Gastrocnemius medialis (tissue), 4 donors: ENCODE data around the gene RCAN3. TPM values are rescaled to one million over a fixed set of nuclear protein-coding genes. Genes with fewer than 3 reads are reported as not detected.

Experiments used
- ATAC-seq, 2 donors: fragments of 150-250 bp; one replicate each; pipeline ENCODE4 v1.9.1; 2016
- DNase-seq, 2 donors: peaks; one replicate each; pipeline ENCODE4 v3.0.0-alpha.2; 2019
- H3K27ac ChIP-seq, 4 donors: fragments of 200-600 bp; sonication (generic); 1 replicate in 1 of 4; 2 replicates in 3 of 4; pipeline ENCODE4 v1.5.1; 2016 to 2018; ENCODE audit warnings: mild to moderate bottlenecking in 2 of 4, moderate library complexity in 1 of 4
- H3K27me3 ChIP-seq, 3 donors: fragments of 200-600 bp; sonication (generic) in 2 of 3; 1 replicate in 1 of 3; 2 replicates in 2 of 3; pipeline versions ENCODE4 v1.5.1 to v1.6.0; 2016 to 2019; ENCODE audit warnings: mild to moderate bottlenecking in 1 of 3, moderate library complexity in 1 of 3
- H3K36me3 ChIP-seq, 2 donors: fragments of 200-600 bp; sonication (generic) in 1 of 2; one replicate each; pipeline ENCODE4 v1.5.1; 2017 to 2018
- H3K4me1 ChIP-seq, 2 donors: fragments of 200-600 bp; sonication (generic) in 1 of 2; one replicate each; pipeline ENCODE4 v1.5.1; 2016 to 2017; ENCODE audit warnings: mild to moderate bottlenecking in 2 of 2
- H3K4me3 ChIP-seq, 4 donors: fragments of 200-600 bp; sonication (generic) in 3 of 4; 1 replicate in 1 of 4; 2 replicates in 3 of 4; pipeline ENCODE4 v1.5.1; 2016 to 2019; ENCODE audit warnings: mild to moderate bottlenecking in 2 of 4
- H3K9me3 ChIP-seq, 3 donors: fragments of 200-600 bp; sonication (generic) in 2 of 3; 1 replicate in 1 of 3; 2 replicates in 2 of 3; pipeline ENCODE4 v1.5.1; 2016 to 2019
- CTCF ChIP-seq, 5 experiments: fragments of 450-650 bp in 3 of 5; fragments of 200-600 bp in 2 of 5; sonication (generic) in 2 of 5; IDR thresholded peaks in 4 of 5; conservative IDR thresholded peaks in 1 of 5; 1 replicate in 4 of 5; 2 replicates in 1 of 5; pipeline ENCODE4 v1.5.1; 2016 to 2019; ENCODE audit warnings: antibody characterized with exemption in 5 of 5, mild to moderate bottlenecking in 3 of 5, moderate library complexity in 3 of 5
- POLR2A ChIP-seq, 2 donors: fragments of 450-650 bp; IDR thresholded peaks; one replicate each; pipeline ENCODE4 v1.6.1; 2017; ENCODE audit warnings: antibody characterized with exemption in 2 of 2, mild to moderate bottlenecking in 2 of 2, moderate library complexity in 2 of 2
- in situ Hi-C, 4 donors: fragments of 200-750 bp; cut with MboI; loops; one replicate each; pipeline versions ENCODE4 v1.15.0 to v1.8.0; 2017; ENCODE audit warnings: low sequenced_read_pairs in 4 of 4
- intact Hi-C: fragments of 100-400 bp; cut with DNase I; formaldehyde crosslinking; loops from one replicate; pipeline ENCODE4 v1.15.1; 2023; ENCODE audit warnings: low total_unique reads
- total RNA-seq, 4 donors: library from RNA; depleted of rRNA; stranded (reverse); fragments of >200 nt; gene quantifications; one replicate each; pipeline versions ENCODE4 v1.1.0 to v1.2.3, GENCODE V29; 2016

The RCAN3 gene
- total RNA-seq, 4 donors from 2014 or later, result 1.3 to 2.1 (median 1.8) TPM

- intact Hi-C loops (no loop called here), in situ Hi-C loops (no loop called here)
- no peak overlapping the region for H3K27ac ChIP-seq
- no peak overlapping the region for H3K4me3 ChIP-seq
- TF ChIP-seq CTCF (IDR thresholded peaks at IDR 0.05 in 4 of 5, conservative IDR thresholded peaks at IDR 0.05 in 1 of 5) (no peak), POLR2A (IDR thresholded peaks at IDR 0.05) (no peak)
- H3K27me3 ChIP-seq, result peaks cover 4 to 5% (median 5%) of the 10 kb centered on the region in 3 donors
- peaks cover 0 to 5% of the 10 kb centered on the region in 2 donors for H3K4me1 ChIP-seq
- ATAC-seq (no peak), DNase-seq (no peak)
- H3K36me3 ChIP-seq, result no peaks in the 10 kb centered on the region
- H3K9me3 ChIP-seq, result no peaks in the 10 kb centered on the region
These were observed 60.0 kb downstream of the RCAN3 start for GRCh38 chr1:24562625-24563024.

- intact Hi-C loops, result no loop called here
These were observed 62.1 kb downstream of the RCAN3 start for GRCh38 chr1:24564695-24565094.

GRCh38 chr1:24566236-24566867, 63.7 kb downstream of the RCAN3 start:
- Histone ChIP-seq H3K27ac (no peak overlapping the region), H3K4me1 (no peaks in the 10 kb centered on the region), H3K27me3 (no peaks in the 10 kb centered on the region), H3K9me3 (no peaks in the 10 kb centered on the region), H3K36me3 (no peaks in the 10 kb centered on the region), H3K4me3 (no peak overlapping the region)
- no peak for TF ChIP-seq CTCF (IDR thresholded peaks at IDR 0.05 in 4 of 5, conservative IDR thresholded peaks at IDR 0.05 in 1 of 5)
- no peak for TF ChIP-seq POLR2A (IDR thresholded peaks at IDR 0.05)
- DNase-seq (no peak), ATAC-seq (no peak)
- intact Hi-C loops, result no loop called here
- in situ Hi-C loops, result no loop called here

More at GRCh38 chr1:24564695-24565094, 62.1 kb downstream of the RCAN3 start:
- DNase-seq (no peak), ATAC-seq (no peak)
- no peak for TF ChIP-seq CTCF (IDR thresholded peaks at IDR 0.05 in 4 of 5, conservative IDR thresholded peaks at IDR 0.05 in 1 of 5)
- no peak for TF ChIP-seq POLR2A (IDR thresholded peaks at IDR 0.05)
- in situ Hi-C loops, result no loop called here
- Histone ChIP-seq H3K27me3 (no peaks in the 10 kb centered on the region), H3K4me3 (no peak overlapping the region), H3K4me1 (no peaks in the 10 kb centered on the region), H3K9me3 (no peaks in the 10 kb centered on the region), H3K36me3 (no peaks in the 10 kb centered on the region), H3K27ac (no peak overlapping the region)

- Histone ChIP-seq H3K4me3 (no peak overlapping the region), H3K27ac (no peak overlapping the region), H3K4me1 (no peaks in the 10 kb centered on the region), H3K36me3 (no peaks in the 10 kb centered on the region), H3K27me3 (no peaks in the 10 kb centered on the region), H3K9me3 (no peaks in the 10 kb centered on the region)
- DNase-seq, result no peak
- TF ChIP-seq POLR2A (IDR thresholded peaks at IDR 0.05) (no peak), CTCF (IDR thresholded peaks at IDR 0.05 in 4 of 5, conservative IDR thresholded peaks at IDR 0.05 in 1 of 5) (no peak)
- intact Hi-C loops (no loop called here), in situ Hi-C loops (no loop called here)
- no peak for ATAC-seq
These were observed 65.3 kb downstream of the RCAN3 start for GRCh38 chr1:24567792-24568388.
